Mesendoderm (in vitro differentiated cells): Measurements from ENCODE around the gene CCDC71.
A peak's percentile ranks its signal among the peaks of the same experiment; 100 is the strongest.

Experiments used
- DNase-seq: peaks from one replicate; pipeline ENCODE4 v3.0.0; 2013
- H2AK5ac ChIP-seq: 2 replicates; pipeline ENCODE4 v1.6.1; 2013; ENCODE audit warnings: low read length, inconsistent platforms
- H2BK120ac ChIP-seq: 2 replicates; pipeline ENCODE4 v1.6.1; 2013; ENCODE audit warnings: low read depth, mild to moderate bottlenecking, low read length, moderate library complexity, mixed read lengths
- H2BK15ac ChIP-seq: replicated peaks from 2 replicates; pipeline ENCODE4 v1.6.1; 2013; ENCODE audit warnings: low read depth, mild to moderate bottlenecking, moderate library complexity
- H2BK5ac ChIP-seq: 2 replicates; pipeline ENCODE4 v1.6.1; 2013; ENCODE audit warnings: low read length, inconsistent platforms
- H3K18ac ChIP-seq: 2 replicates; pipeline ENCODE4 v1.6.1; 2013; ENCODE audit warnings: mild to moderate bottlenecking, low read length, mixed read lengths
- H3K23ac ChIP-seq: one replicate; pipeline ENCODE4 v1.6.1; 2013; ENCODE audit warnings: low read length
- H3K27ac ChIP-seq: 2 replicates; pipeline ENCODE4 v1.5.1; 2013; ENCODE audit warnings: low read depth, mild to moderate bottlenecking, inconsistent platforms, low read length, moderate library complexity
- H3K27me3 ChIP-seq: 2 replicates; pipeline ENCODE4 v1.6.1; 2013; ENCODE audit warnings: low read length, control low read depth, mild to moderate bottlenecking, inconsistent platforms; ENCODE audit not compliant: insufficient read depth, poor library complexity
- H3K36me3 ChIP-seq: 2 replicates; pipeline ENCODE4 v1.6.1; 2013; ENCODE audit warnings: low read length, inconsistent platforms; ENCODE audit not compliant: control insufficient read depth, insufficient read depth
- H3K4ac ChIP-seq: one replicate; pipeline ENCODE4 v1.6.1; 2013; ENCODE audit warnings: low read depth, mild to moderate bottlenecking, low read length, moderate library complexity
- H3K4me1 ChIP-seq: 2 replicates; pipeline ENCODE4 v1.6.1; 2013; ENCODE audit warnings: low read depth, low read length, inconsistent platforms; ENCODE audit not compliant: control insufficient read depth
- H3K4me2 ChIP-seq: 2 replicates; pipeline ENCODE4 v1.6.1; 2013; ENCODE audit warnings: low read length
- H3K4me3 ChIP-seq: 2 replicates; pipeline ENCODE4 v1.5.1; 2013; ENCODE audit warnings: mild to moderate bottlenecking, low read length
- H3K56ac ChIP-seq: one replicate; pipeline ENCODE4 v1.6.1; 2013; ENCODE audit warnings: low read length
- H3K79me1 ChIP-seq: 2 replicates; pipeline ENCODE4 v1.6.1; 2013; ENCODE audit warnings: low read length, inconsistent platforms
- H3K79me2 ChIP-seq: 2 replicates; pipeline ENCODE4 v1.6.1; 2013; ENCODE audit warnings: mild to moderate bottlenecking, low read length; ENCODE audit not compliant: control insufficient read depth, insufficient read depth
- H3K9ac ChIP-seq: 2 replicates; pipeline ENCODE4 v1.6.1; 2013; ENCODE audit warnings: low read length, inconsistent platforms
- H4K5ac ChIP-seq: one replicate; pipeline ENCODE4 v1.6.1; 2013; ENCODE audit warnings: low read length
- H4K8ac ChIP-seq: one replicate; pipeline ENCODE4 v1.6.1; 2013; ENCODE audit warnings: low read depth, mild to moderate bottlenecking, control low read depth, low read length, moderate library complexity
- WGBS: extraction: QIAGEN DNeasy Blood & Tissue Kit; methylation state at CpG from one replicate; pipeline ENCODE4 v1.1.7; 2013; ENCODE audit warnings: low lambda C conversion rate, missing lambda C conversion rate; ENCODE audit not compliant: insufficient coverage; ENCODE audit errors: extremely low coverage; 5-methylcytosine and 5-hydroxymethylcytosine counted together

The CCDC71 gene

DNA sequence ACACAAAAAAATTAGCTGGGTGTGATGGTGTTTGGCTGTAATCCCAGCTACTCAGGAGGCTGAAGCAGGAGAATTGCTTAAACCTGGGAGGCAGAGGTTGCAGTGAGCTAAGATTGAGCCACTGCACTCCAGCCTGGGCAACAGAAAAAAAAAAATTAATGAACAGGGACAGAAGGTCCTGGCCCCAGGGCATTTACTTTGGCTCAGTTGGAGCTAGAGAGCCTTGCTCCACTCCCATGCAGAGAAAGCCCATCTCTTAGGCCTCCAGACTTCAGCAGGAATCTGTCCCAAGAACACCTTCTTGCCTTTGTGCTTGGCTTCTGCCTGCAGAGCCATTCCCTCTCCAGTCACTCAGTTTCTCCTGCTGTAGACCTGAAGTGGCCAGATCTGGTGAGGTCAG lies 14.0 kb upstream of the CCDC71 start:
- Histone ChIP-seq H3K9ac (no peak overlapping the region), H3K79me1 (no peaks in the 10 kb centered on the region), H3K36me3 (no peaks in the 10 kb centered on the region), H3K18ac (no peak overlapping the region), H3K27ac (no peak overlapping the region), H4K5ac (no peak overlapping the region), H3K4ac (no peak overlapping the region), H3K27me3 (no peaks in the 10 kb centered on the region), H3K56ac (no peak overlapping the region), H2BK5ac (no peak overlapping the region), H3K4me1 (no peaks in the 10 kb centered on the region), H3K79me2 (no peaks in the 10 kb centered on the region), H4K8ac (no peak overlapping the region), H3K4me2 (no peak overlapping the region), H2BK15ac (no peak overlapping the region), H3K4me3 (no peak overlapping the region), H2BK120ac (no peak overlapping the region), H2AK5ac (no peak overlapping the region), H3K23ac (no peak overlapping the region)
- DNase-seq: no peak

DNA sequence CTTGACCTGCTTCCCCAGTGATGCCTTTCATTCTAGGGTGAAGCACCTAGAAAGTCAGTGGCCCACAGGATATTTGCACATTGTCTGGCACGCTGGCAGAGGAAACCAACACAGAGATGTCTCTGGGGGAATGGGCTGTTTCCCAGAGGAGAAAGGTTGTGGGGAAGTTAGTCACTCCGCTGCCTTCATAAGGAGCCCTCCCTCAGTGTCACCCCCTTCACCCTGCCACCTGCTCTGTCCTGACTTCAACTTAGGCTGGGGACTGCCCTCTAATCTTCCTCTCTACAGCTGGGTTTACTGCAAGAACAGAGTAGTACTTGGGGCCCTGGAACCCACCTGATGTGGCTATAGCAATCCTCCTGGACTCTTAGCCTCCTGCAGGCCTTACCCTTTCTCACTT lies 10.9 kb upstream of the CCDC71 start:
- no CpG with 5 or more reads among the region's 2 CpGs for WGBS
- Histone ChIP-seq H4K5ac (no peak overlapping the region), H3K56ac (no peak overlapping the region), H2AK5ac (no peak overlapping the region), H3K4me3 (no peak overlapping the region), H3K36me3 (no peaks in the 10 kb centered on the region), H3K23ac (no peak overlapping the region), H3K18ac (no peak overlapping the region), H3K4me2 (no peak overlapping the region), H2BK120ac (no peak overlapping the region), H4K8ac (no peak overlapping the region), H3K9ac (no peak overlapping the region), H2BK15ac (no peak overlapping the region), H3K79me2 (no peaks in the 10 kb centered on the region), H3K27me3 (no peaks in the 10 kb centered on the region), H3K4ac (no peak overlapping the region), H3K27ac (no peak overlapping the region), H3K79me1 (peaks cover under 1% of the 10 kb centered on the region), H2BK5ac (no peak overlapping the region), H3K4me1 (peaks cover 10% of the 10 kb centered on the region)
- DNase-seq: no peak

DNA sequence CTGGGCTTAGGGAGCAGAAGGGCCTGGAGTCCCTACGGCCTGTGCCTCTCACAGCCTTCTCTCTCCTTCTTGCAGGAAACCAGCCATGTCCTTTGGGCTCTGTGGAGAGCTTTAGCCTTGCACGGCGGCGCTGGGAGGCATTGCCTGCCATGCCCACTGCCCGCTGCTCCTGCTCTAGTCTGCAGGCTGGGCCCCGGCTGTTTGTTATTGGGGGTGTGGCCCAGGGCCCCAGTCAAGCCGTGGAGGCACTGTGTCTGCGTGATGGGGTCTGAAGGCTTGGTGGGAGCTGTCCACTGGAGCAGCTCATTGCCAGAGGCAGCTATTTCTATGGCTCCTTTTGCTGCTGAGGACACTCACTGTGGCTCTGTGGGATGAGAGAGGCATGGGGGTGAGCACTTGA lies 9.4 kb upstream of the CCDC71 start:
- Histone ChIP-seq H3K27ac (no peak overlapping the region), H3K79me1 (peaks cover 1% of the 10 kb centered on the region), H3K4me1 (peaks cover 10% of the 10 kb centered on the region), H3K4me2 (no peak overlapping the region), H2BK120ac (no peak overlapping the region), H2BK15ac (no peak overlapping the region), H3K4me3 (no peak overlapping the region), H3K4ac (no peak overlapping the region), H4K5ac (no peak overlapping the region), H4K8ac (no peak overlapping the region), H2AK5ac (no peak overlapping the region), H3K18ac (no peak overlapping the region), H3K36me3 (no peaks in the 10 kb centered on the region), H3K9ac (no peak overlapping the region), H2BK5ac (no peak overlapping the region), H3K79me2 (no peaks in the 10 kb centered on the region), H3K56ac (no peak overlapping the region), H3K23ac (no peak overlapping the region), H3K27me3 (no peaks in the 10 kb centered on the region)
- DNase-seq: no peak
- no CpG with 5 or more reads among the region's 8 CpGs for WGBS

DNA sequence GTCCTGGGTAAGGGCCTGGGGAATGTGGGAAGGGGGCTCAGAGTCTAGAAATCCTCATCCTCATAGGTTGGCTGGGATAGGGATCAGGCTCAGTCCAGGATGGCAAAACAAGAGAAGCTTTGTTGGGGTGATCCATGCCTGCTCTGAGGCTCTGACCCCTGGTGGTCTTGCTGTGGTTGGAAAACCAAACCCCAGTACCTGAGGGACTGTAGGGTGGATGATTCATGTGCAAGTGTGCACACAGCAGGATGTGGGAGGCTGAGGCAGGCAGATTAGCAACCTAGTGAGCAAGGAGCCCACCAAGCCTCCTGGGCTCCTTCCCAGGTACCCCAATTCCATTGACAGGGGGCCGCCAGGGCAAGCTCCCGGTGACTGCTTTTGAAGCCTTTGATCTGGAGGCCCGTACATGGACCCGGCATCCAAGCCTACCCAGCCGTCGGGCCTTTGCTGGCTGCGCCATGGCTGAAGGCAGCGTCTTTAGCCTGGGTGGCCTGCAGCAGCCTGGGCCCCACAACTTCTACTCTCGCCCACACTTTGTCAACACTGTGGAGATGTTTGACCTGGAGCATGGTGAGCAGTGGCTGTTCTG lies 8.4 kb upstream of the CCDC71 start:
- H3K79me1 ChIP-seq: peaks cover 1% of the 10 kb centered on the region
- no peak overlapping the region for H3K27ac ChIP-seq
- H3K4me3 ChIP-seq: no peak overlapping the region
- no peak overlapping the region for H2AK5ac ChIP-seq
- H3K4me2 ChIP-seq: no peak overlapping the region
- WGBS: no CpG with 5 or more reads among the region's 9 CpGs
- H3K27me3 ChIP-seq: no peaks in the 10 kb centered on the region
- H3K23ac ChIP-seq: no peak overlapping the region
- no peak overlapping the region for H4K8ac ChIP-seq
- H3K9ac ChIP-seq: no peak overlapping the region
- H2BK5ac ChIP-seq: no peak overlapping the region
- DNase-seq: no peak
- no peak overlapping the region for H3K18ac ChIP-seq
- H3K79me2 ChIP-seq: no peaks in the 10 kb centered on the region
- H3K56ac ChIP-seq: no peak overlapping the region
- H3K4me1 ChIP-seq: peaks cover 10% of the 10 kb centered on the region
- no peak overlapping the region for H2BK15ac ChIP-seq
- H3K4ac ChIP-seq: no peak overlapping the region
- H4K5ac ChIP-seq: no peak overlapping the region
- no peak overlapping the region for H2BK120ac ChIP-seq
- H3K36me3 ChIP-seq: no peaks in the 10 kb centered on the region

DNA sequence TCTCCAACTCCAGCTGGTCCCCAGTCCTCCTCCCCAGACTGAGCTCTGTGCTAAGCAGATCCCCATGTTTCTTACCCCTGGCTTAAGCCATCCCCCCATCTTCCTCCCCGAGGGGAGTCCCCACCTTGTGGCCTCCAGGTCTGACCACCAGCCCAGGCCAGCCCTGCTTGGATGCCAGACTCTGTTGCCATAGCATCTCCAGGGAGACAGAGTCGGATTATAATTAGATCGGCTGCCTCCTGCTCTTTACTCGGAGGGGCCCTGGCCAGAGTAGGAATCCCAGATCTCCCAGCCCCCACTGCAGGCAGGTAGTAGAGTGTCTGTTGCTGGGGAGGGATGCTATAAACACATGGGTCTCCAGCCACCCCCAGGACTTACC lies 7.7 kb upstream of the CCDC71 start:
- peak overlapping the region; percentile 1 for H3K4me2 ChIP-seq
- H3K79me2 ChIP-seq: no peaks in the 10 kb centered on the region
- peak; percentile 62 for DNase-seq
- H3K4me1 ChIP-seq: peaks cover 10% of the 10 kb centered on the region
- no peak overlapping the region for H2BK120ac ChIP-seq
- peaks cover 1% of the 10 kb centered on the region for H3K79me1 ChIP-seq
- H3K27me3 ChIP-seq: no peaks in the 10 kb centered on the region
- H4K5ac ChIP-seq: no peak overlapping the region
- H3K23ac ChIP-seq: no peak overlapping the region
- no peaks in the 10 kb centered on the region for H3K36me3 ChIP-seq
- H3K9ac ChIP-seq: no peak overlapping the region
- no peak overlapping the region for H2BK15ac ChIP-seq
- H3K27ac ChIP-seq: peak overlapping the region; percentile 18
- peak overlapping the region; percentile 30 for H3K56ac ChIP-seq
- H3K4ac ChIP-seq: no peak overlapping the region
- no peak overlapping the region for H2AK5ac ChIP-seq
- no peak overlapping the region for H3K4me3 ChIP-seq
- no peak overlapping the region for H4K8ac ChIP-seq
- no peak overlapping the region for H3K18ac ChIP-seq
- H2BK5ac ChIP-seq: no peak overlapping the region
- WGBS: no CpG with 5 or more reads among the region's 4 CpGs

DNA sequence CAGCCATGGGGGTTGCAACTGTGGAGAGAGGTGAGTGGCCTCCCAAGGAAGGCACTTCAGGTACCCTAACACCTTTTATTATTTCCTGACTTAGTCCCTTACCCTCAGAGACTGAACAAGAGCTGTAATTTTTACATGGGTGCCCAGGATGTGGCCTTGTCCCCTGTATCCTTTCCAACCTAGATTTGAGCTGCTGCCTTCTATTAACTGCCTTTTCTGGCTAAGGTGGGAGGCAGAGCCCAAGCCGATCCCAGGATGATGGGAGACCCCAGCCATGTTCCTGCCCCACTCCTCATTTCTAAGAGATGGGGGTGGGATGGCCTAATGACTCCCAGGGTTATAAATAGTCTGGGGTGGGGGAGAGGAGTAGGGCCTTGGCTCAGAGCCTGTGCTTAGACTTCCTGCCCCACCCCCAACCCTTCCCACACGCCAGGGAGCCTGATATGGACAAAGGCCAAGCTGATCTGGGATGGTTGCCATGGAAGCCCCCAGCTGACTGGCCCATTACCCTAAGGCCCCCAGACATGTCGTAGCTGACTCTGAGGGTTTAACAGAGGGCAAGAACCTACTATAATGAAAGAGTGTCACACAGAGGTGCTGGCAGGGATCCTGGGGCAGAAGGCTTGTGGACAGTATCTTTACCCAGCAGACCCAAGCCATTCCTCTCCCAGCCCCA lies 7.1 kb upstream of the CCDC71 start:
- H3K4me2 ChIP-seq: peak overlapping the region; percentile 31
- H4K5ac ChIP-seq: no peak overlapping the region
- peak overlapping the region; percentile 70 for H2BK5ac ChIP-seq
- peak overlapping the region; percentile 18 for H3K27ac ChIP-seq
- H2BK15ac ChIP-seq: no peak overlapping the region
- DNase-seq: peak; percentile 93
- H3K4me3 ChIP-seq: no peak overlapping the region
- H4K8ac ChIP-seq: no peak overlapping the region
- H3K18ac ChIP-seq: no peak overlapping the region
- H3K36me3 ChIP-seq: no peaks in the 10 kb centered on the region
- no peak overlapping the region for H2AK5ac ChIP-seq
- H3K79me1 ChIP-seq: peaks cover 1% of the 10 kb centered on the region
- peak overlapping the region; percentile 59 for H3K9ac ChIP-seq
- H3K56ac ChIP-seq: peak overlapping the region; percentile 93
- H3K4ac ChIP-seq: no peak overlapping the region
- no peaks in the 10 kb centered on the region for H3K27me3 ChIP-seq
- WGBS: no CpG with 5 or more reads among the region's 3 CpGs
- no peaks in the 10 kb centered on the region for H3K79me2 ChIP-seq
- peak overlapping the region; percentile 24 for H3K23ac ChIP-seq
- H3K4me1 ChIP-seq: peaks cover 10% of the 10 kb centered on the region
- H2BK120ac ChIP-seq: no peak overlapping the region
